ENCODE results near the gene LRMDA. TPM values are rescaled to one million over a fixed set of nuclear protein-coding genes. Genes with fewer than 3 reads are reported as not detected.

Gene LRMDA
- total and polyA plus RNA-seq, 2 donors from 2014 or later: 23.2 to 48.6 TPM

DNA sequence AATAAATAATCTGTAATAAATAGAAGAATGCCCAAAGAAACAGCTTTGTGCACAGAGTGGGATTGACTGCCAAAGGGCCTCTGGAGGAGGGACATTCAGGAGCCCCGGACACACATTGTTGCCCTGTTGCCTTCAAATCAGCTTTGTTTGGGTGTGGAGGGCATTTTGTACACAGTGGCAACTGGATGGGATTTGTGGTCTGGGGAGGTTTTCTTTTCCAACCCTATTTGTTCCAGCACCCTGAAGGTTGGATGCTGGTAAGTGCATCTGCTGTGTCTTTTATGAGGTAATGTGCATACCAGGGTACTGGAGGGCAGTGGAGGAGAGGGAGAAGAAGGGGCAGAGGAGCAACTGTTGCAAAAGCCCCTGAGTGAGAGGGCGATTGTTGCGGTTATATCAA is 6.3 kb downstream of the LRMDA start:
- intact Hi-C loops (cut with DNase I): no loop called here
- TF ChIP-seq CTCF (IDR thresholded peaks at IDR 0.05; ENCODE audit: borderline replicate concordance, extremely low read depth, insufficient read depth): no peak
- Histone ChIP-seq H3K36me3 (ENCODE audit: control insufficient read depth in 2 of 3, insufficient read depth in 3 of 3, low read length in 3 of 3) (no peaks in the 10 kb centered on the region), H3K4me1 (ENCODE audit: control insufficient read depth in 2 of 3, insufficient read depth in 2 of 3, low read depth in 1 of 3, low read length in 3 of 3) (peaks cover 0 to 11% (median 0%) of the 10 kb centered on the region in 3 donors), H3K4me3 (ENCODE audit: low read length in 3 of 3) (no peak overlapping the region), H3K9ac (ENCODE audit: low read length in 3 of 3) (no peak overlapping the region), H3K9me3 (ENCODE audit: control insufficient read depth in 2 of 3, insufficient read depth in 1 of 3, low read length in 3 of 3) (no peaks in the 10 kb centered on the region), H3K27ac (ENCODE audit: low read depth in 2 of 2, low read length in 2 of 2) (no peak overlapping the region), H3K27me3 (ENCODE audit: control insufficient read depth, insufficient read depth, low read length) (no peaks in the 10 kb centered on the region)
- no peak for FAIRE-seq
- no peak for DNase-seq

DNA sequence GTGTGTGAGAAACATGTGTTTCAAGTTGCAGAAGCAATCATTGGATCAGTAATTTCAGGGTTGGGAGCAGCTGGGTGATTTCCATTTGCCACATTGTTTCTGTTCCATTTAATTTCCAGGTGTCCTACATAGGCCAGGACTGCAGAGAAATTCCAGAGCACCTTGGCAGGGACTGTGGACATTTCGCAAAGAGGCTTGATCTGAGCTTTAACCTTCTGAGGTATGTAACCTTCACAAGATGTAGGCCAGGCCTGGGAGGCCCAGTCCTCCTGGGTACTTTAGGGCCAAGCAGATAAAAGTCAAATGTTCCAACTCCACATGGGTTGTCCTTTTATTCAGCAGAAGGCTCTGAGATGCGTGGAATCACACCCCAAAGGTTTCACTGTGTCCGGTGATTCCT is 6.9 kb downstream of the LRMDA start:
- TF ChIP-seq CTCF (IDR thresholded peaks at IDR 0.05; ENCODE audit: borderline replicate concordance, extremely low read depth, insufficient read depth): no peak
- Histone ChIP-seq H3K36me3 (ENCODE audit: control insufficient read depth in 2 of 3, insufficient read depth in 3 of 3, low read length in 3 of 3) (no peaks in the 10 kb centered on the region), H3K9ac (ENCODE audit: low read length in 3 of 3) (no peak overlapping the region), H3K27me3 (ENCODE audit: control insufficient read depth, insufficient read depth, low read length) (no peaks in the 10 kb centered on the region), H3K27ac (ENCODE audit: low read depth in 2 of 2, low read length in 2 of 2) (no peak overlapping the region), H3K9me3 (ENCODE audit: control insufficient read depth in 2 of 3, insufficient read depth in 1 of 3, low read length in 3 of 3) (no peaks in the 10 kb centered on the region), H3K4me1 (ENCODE audit: control insufficient read depth in 2 of 3, insufficient read depth in 2 of 3, low read depth in 1 of 3, low read length in 3 of 3) (peaks cover 0 to 8% (median 0%) of the 10 kb centered on the region in 3 donors), H3K4me3 (ENCODE audit: low read length in 3 of 3) (no peak overlapping the region)
- DNase-seq: peak in 1 of 5 donors; percentile 42
- no peak for FAIRE-seq
- intact Hi-C loops (cut with DNase I): no loop called here

DNA sequence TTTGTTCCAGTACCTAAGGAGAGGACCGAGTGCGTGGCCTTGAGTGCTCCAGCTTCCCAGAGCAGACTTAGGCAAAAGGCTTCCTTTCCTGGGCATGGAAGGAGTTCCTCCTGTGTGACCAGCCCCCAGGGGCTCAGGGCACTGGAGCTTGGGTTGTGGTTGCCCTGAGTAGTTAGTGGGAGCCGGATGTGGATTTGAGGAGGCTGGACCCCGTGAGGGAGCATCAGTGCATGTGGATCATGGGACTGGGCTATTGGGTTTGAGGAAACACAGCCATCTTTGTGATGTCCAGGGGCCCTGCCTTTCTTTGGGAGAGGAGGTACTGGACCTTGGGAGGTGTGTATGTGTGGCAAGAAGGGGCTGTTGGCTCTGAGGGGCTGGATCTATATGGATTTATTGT is 8.4 kb downstream of the LRMDA start:
- Histone ChIP-seq H3K27me3 (ENCODE audit: control insufficient read depth, insufficient read depth, low read length) (no peaks in the 10 kb centered on the region), H3K4me3 (ENCODE audit: low read length in 3 of 3) (no peak overlapping the region), H3K36me3 (ENCODE audit: control insufficient read depth in 2 of 3, insufficient read depth in 3 of 3, low read length in 3 of 3) (no peaks in the 10 kb centered on the region), H3K9me3 (ENCODE audit: control insufficient read depth in 2 of 3, insufficient read depth in 1 of 3, low read length in 3 of 3) (peaks cover 0 to 9% (median 0%) of the 10 kb centered on the region in 3 donors), H3K9ac (ENCODE audit: low read length in 3 of 3) (no peak overlapping the region), H3K27ac (ENCODE audit: low read depth in 2 of 2, low read length in 2 of 2) (peak overlapping the region in 1 of 2 donors; percentile 7), H3K4me1 (ENCODE audit: control insufficient read depth in 2 of 3, insufficient read depth in 2 of 3, low read depth in 1 of 3, low read length in 3 of 3) (peaks cover 0 to 8% (median 0%) of the 10 kb centered on the region in 3 donors)
- FAIRE-seq: no peak
- peak in 1 of 5 donors; percentile 13 for DNase-seq
- intact Hi-C loops (cut with DNase I): no loop called here
- TF ChIP-seq CTCF (IDR thresholded peaks at IDR 0.05; ENCODE audit: borderline replicate concordance, extremely low read depth, insufficient read depth): no peak

DNA sequence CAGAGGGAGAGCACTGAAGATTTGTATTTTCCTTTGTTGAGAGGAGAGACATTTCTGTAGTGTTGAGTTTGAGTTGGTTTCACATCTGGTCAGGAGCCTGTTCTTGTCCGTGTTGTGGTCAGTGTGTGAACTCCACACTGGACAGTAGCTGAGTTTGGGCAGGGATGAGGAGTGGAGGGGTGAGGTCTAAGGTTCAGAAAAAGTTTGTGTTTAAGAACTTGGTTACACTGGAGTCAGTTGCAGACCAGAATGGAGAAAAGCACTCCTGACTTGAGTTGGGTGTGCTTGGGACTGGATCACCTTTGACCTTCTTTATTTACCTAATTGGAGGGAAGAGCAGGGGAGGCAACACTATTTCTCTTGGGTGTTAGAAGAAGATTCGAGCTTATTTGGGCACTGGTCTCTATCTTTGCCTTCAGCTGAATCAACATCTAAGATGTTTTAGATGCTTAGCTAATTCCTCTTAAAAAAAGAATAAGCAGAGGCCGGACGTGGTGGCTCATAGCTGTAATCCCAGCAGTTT is 8.9 kb downstream of the LRMDA start:
- Histone ChIP-seq H3K9me3 (ENCODE audit: control insufficient read depth in 2 of 3, insufficient read depth in 1 of 3, low read length in 3 of 3) (peaks cover 0 to 9% (median 0%) of the 10 kb centered on the region in 3 donors), H3K4me1 (ENCODE audit: control insufficient read depth in 2 of 3, insufficient read depth in 2 of 3, low read depth in 1 of 3, low read length in 3 of 3) (peaks cover 0 to 8% (median 0%) of the 10 kb centered on the region in 3 donors), H3K27me3 (ENCODE audit: control insufficient read depth, insufficient read depth, low read length) (no peaks in the 10 kb centered on the region), H3K27ac (ENCODE audit: low read depth in 2 of 2, low read length in 2 of 2) (no peak overlapping the region), H3K9ac (ENCODE audit: low read length in 3 of 3) (no peak overlapping the region), H3K4me3 (ENCODE audit: low read length in 3 of 3) (no peak overlapping the region), H3K36me3 (ENCODE audit: control insufficient read depth in 2 of 3, insufficient read depth in 3 of 3, low read length in 3 of 3) (no peaks in the 10 kb centered on the region)
- intact Hi-C loops (cut with DNase I): no loop called here
- no peak for DNase-seq
- no peak for FAIRE-seq
- TF ChIP-seq CTCF (IDR thresholded peaks at IDR 0.05; ENCODE audit: borderline replicate concordance, extremely low read depth, insufficient read depth): no peak
